Activated T-cell treated with anti-CD3 and anti-CD28 coated beads, Interleukin-2, amount 50 U/mL, for 4 hours (primary cell): ENCODE data around the gene TOMM22. TPM values are rescaled to one million over a fixed set of nuclear protein-coding genes. Genes with fewer than 3 reads are reported as not detected.

Experiments used
- ATAC-seq, 2 donors: fragments of 200-7000 bp; cut with Tn5 transposase; one replicate each; pipeline ENCODE4 v1.10.0; 2021
- DNase-seq: peaks from one replicate; pipeline ENCODE4 v3.0.0-alpha.2; 2020
- H3K27me3 Mint-ChIP-seq: one replicate; pipeline ENCODE4 v1.8.0; 2021; ENCODE audit warnings: low read depth, mixed read lengths
- H3K36me3 Mint-ChIP-seq: one replicate; pipeline ENCODE4 v1.8.0; 2022; ENCODE audit warnings: mixed read lengths; ENCODE audit not compliant: insufficient read depth
- H3K4me1 Mint-ChIP-seq: one replicate; pipeline ENCODE4 v1.8.0; 2021; ENCODE audit warnings: low read depth, mixed read lengths
- H3K4me3 Mint-ChIP-seq: one replicate; pipeline ENCODE4 v1.8.0; 2021; ENCODE audit warnings: mild to moderate bottlenecking, moderate library complexity, mixed read lengths
- H3K9me3 Mint-ChIP-seq: one replicate; pipeline ENCODE4 v1.8.0; 2021; ENCODE audit warnings: mixed read lengths
- total RNA-seq, 3 donors: library from RNA; stranded (reverse); gene quantifications; one replicate each; pipeline ENCODE4 v1.2.1, GENCODE V29; 2021

Gene TOMM22
- total RNA-seq, 3 donors from 2014 or later, result 247 to 280 (median 249) TPM

DNA sequence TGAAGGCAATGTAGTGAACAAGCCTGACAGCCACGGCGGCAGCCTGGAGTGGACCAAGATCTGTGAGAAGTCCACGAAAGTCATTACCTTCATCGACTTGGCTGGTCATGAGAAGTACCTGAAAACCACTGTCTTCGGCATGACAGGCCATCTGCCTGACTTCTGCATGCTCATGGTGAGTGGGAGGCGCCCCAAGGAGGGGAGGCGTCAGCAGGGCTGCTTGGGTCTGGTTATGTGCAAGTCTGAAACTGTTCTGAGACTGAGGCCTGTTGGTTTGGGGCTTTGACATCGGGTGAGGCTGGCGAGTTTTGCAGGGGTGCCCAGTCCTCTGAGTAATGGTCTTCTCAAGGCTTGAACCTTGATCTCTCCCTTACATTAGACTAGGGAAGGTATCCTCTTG lies 35.1 kb downstream of the TOMM22 start:
- DNase-seq (no peak), ATAC-seq (no peak)
- Mint-ChIP-seq H3K4me3 (no peak overlapping the region), H3K4me1 (peaks cover 39% of the 10 kb centered on the region), H3K36me3 (peaks cover 35% of the 10 kb centered on the region), H3K9me3 (no peaks in the 10 kb centered on the region), H3K27me3 (no peaks in the 10 kb centered on the region)

GRCh38 chr22:38717244-38717643 lies 35.5 kb downstream of the TOMM22 start:
- ATAC-seq (no peak), DNase-seq (no peak)
- no peak overlapping the region for H3K4me3 Mint-ChIP-seq
- no peaks in the 10 kb centered on the region for H3K9me3 Mint-ChIP-seq
- peaks cover 32% of the 10 kb centered on the region for H3K36me3 Mint-ChIP-seq
- peaks cover 36% of the 10 kb centered on the region for H3K4me1 Mint-ChIP-seq
- no peaks in the 10 kb centered on the region for H3K27me3 Mint-ChIP-seq

GRCh38 chr22:38718414-38718813 lies 36.7 kb downstream of the TOMM22 start:
- H3K4me1 Mint-ChIP-seq, result peaks cover 24% of the 10 kb centered on the region
- H3K27me3 Mint-ChIP-seq, result no peaks in the 10 kb centered on the region
- DNase-seq, result no peak
- ATAC-seq, result no peak
- no peak overlapping the region for H3K4me3 Mint-ChIP-seq
- peaks cover 38% of the 10 kb centered on the region for H3K36me3 Mint-ChIP-seq
- H3K9me3 Mint-ChIP-seq, result no peaks in the 10 kb centered on the region

DNA sequence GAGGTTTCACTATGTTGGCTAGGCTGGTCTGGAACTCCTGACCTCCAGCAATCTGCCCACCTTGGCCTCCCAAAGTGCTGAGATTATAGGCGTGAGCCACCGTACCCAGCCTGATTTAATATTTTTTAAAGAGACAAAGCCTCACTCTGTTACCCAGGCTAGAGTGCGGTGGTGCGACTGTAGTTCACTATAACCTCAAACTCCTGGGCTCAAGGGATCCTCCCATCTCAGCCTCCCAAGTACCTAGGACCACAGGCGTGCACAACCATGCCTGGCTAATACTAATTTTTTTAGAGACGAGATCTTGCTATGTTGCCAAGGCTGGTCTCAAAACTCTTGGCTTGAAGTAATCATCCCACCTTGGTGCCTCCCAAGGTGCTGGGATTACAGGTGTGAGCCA lies 37.4 kb downstream of the TOMM22 start:
- Mint-ChIP-seq H3K4me3 (no peak overlapping the region), H3K27me3 (no peaks in the 10 kb centered on the region), H3K36me3 (peaks cover 41% of the 10 kb centered on the region), H3K9me3 (no peaks in the 10 kb centered on the region), H3K4me1 (peaks cover 17% of the 10 kb centered on the region)
- no peak for DNase-seq
- ATAC-seq, result no peak

DNA sequence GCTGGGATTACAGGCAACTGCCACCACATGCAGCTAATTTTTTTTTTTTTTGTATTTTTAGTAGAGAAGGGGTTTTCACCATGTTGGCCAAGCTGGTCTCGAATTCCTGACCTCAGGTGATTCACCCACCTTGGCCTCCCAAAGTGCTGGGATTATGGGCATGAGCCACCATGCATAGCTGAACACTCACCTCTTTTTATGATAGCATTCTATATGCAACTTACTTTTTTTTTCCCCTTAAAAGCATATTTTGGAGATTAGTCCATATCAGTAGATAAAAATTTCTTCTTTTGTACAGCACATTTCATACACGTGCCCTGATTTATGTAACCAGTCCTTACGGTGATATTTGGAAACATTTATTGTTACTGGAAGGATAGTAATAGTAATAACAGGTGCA lies 38.6 kb downstream of the TOMM22 start:
- no peak for DNase-seq
- peaks cover 44% of the 10 kb centered on the region for H3K36me3 Mint-ChIP-seq

DNA sequence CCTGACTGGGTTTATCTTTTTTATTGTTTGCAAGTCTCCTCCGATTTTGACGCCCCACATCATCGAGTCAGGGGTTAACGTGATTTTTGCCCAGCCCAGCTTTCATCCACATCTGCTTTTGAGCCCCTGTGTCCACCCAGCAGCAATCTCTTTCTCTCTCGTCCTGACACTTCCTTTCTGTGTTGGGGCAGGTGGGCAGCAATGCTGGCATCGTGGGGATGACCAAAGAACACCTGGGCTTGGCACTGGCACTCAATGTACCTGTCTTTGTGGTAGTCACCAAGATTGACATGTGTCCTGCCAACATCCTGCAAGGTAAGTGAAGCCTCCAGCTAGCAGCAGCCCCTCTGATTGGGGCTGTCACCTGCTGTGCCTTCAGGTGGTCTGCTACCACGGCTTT lies 39.8 kb downstream of the TOMM22 start:
- no peak for DNase-seq
- Mint-ChIP-seq H3K4me1 (peaks cover 3% of the 10 kb centered on the region), H3K9me3 (no peaks in the 10 kb centered on the region), H3K36me3 (peaks cover 48% of the 10 kb centered on the region), H3K4me3 (no peak overlapping the region), H3K27me3 (no peaks in the 10 kb centered on the region)
- ATAC-seq, result no peak

More for the DNA sequence above, 38.6 kb downstream of the TOMM22 start:
- H3K4me3 Mint-ChIP-seq, result no peak overlapping the region
- no peaks in the 10 kb centered on the region for H3K27me3 Mint-ChIP-seq
- peaks cover 7% of the 10 kb centered on the region for H3K4me1 Mint-ChIP-seq
- no peaks in the 10 kb centered on the region for H3K9me3 Mint-ChIP-seq
- no peak for ATAC-seq

DNA sequence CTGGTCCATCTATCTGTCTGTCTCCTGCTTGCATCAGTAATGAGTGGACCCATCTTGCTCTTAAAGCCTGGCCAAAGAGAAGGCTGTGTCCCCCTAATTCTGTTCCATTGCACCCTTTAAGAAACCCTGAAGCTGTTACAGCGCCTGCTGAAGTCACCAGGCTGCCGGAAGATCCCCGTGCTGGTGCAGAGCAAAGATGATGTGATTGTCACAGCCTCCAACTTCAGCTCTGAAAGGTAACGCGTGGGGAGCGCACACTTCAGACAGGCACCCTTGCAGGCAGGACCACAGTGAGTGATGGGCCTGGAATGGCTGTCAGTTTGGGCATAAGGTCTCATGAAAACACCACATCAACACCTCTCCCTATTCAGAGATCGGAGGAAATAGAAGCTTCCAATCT lies 42.4 kb downstream of the TOMM22 start:
- Mint-ChIP-seq H3K27me3 (no peaks in the 10 kb centered on the region), H3K4me1 (peaks cover 1% of the 10 kb centered on the region), H3K4me3 (no peak overlapping the region), H3K9me3 (no peaks in the 10 kb centered on the region), H3K36me3 (peaks cover 53% of the 10 kb centered on the region)
- DNase-seq (no peak), ATAC-seq (no peak)

DNA sequence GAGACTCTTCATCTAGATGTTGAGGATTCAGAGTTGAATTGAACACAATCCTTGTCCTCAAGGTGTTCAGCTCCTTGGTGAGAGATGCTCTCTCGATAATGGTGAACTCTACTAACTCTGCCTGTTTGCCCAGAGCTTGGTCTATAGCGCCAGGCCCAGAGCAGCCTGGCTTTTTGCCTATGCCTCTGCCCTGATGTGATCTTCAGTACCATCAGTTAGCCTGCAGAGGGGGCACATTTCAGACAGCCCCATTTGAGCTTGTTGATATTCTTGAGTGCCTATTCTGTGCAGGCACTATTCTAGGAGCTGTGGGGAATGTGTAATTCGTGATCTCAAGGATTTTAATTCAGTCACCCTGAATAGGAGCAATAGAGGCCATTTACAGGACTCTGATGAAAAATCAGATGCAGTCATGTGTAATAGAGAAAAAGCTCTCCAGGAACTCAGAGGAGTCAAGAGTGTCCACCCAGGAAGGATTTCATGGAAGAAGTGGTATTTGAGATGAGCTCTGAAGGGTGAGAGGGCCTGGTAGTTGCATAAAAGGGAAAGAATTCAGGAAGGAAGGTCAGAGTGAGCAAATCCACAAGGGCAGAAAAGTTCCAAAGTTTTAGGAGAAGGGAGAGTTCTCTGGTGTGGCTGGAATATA lies 43.3 kb downstream of the TOMM22 start:
- ATAC-seq (peak; percentile 68 to 84), DNase-seq (no peak)
- Mint-ChIP-seq H3K4me1 (peaks cover 1% of the 10 kb centered on the region), H3K36me3 (peaks cover 54% of the 10 kb centered on the region), H3K9me3 (no peaks in the 10 kb centered on the region), H3K4me3 (no peak overlapping the region), H3K27me3 (no peaks in the 10 kb centered on the region)

DNA sequence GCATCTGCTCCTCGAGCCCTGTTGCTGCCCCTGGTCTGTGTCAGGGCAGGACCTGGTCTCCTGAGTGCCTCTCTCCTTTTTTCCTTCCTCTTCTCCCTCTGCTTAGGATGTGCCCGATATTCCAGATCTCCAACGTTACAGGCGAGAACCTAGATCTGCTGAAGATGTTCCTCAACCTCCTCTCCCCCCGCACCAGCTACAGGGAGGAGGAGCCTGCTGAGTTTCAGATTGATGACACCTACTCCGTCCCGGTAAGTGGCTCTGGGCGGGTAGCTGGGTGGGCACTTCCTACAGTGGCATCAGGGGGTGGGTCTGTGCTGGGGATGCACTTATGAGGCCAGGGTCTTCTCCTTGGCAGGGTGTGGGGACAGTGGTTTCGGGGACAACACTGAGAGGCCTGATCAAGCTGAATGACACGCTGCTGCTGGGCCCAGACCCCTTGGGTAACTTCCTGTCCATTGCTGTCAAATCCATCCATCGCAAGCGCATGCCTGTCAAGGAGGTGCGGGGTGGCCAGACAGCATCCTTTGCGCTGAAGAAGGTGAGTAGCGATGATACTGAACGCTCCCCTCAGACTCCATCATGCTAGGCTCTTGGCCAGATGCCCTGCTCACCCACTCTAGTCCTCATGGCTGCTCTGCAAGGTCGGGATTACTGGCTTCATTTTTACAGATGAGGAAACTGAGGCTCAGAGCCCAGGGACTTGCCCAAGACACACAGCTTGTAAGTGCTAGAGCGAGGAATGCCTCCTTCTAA lies 44.3 kb downstream of the TOMM22 start:
- H3K9me3 Mint-ChIP-seq, result no peaks in the 10 kb centered on the region
- peaks cover 1% of the 10 kb centered on the region for H3K4me1 Mint-ChIP-seq
- H3K4me3 Mint-ChIP-seq, result no peak overlapping the region
- ATAC-seq (no peak), DNase-seq (no peak)
- peaks cover 61% of the 10 kb centered on the region for H3K36me3 Mint-ChIP-seq
- H3K27me3 Mint-ChIP-seq, result no peaks in the 10 kb centered on the region

DNA sequence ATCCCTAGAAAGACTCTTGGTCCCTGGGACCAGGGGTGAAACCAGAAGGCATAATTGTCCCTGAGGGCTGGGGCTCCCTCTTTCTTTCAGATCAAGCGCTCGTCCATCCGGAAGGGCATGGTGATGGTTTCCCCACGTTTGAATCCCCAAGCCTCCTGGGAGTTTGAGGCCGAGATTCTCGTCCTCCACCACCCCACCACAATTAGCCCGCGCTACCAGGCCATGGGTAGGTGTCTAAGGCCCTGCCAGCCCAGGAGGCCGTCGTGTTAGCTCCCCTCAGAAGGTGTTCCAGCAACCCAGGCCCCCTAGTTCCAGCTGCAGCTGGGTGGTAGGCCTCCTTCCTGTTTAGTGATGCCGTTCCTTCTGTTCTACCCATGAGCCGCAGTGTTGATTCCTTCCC lies 45.4 kb downstream of the TOMM22 start:
- Mint-ChIP-seq H3K27me3 (no peaks in the 10 kb centered on the region), H3K4me3 (no peak overlapping the region), H3K36me3 (peaks cover 56% of the 10 kb centered on the region), H3K4me1 (peaks cover 1% of the 10 kb centered on the region), H3K9me3 (no peaks in the 10 kb centered on the region)
- ATAC-seq (no peak), DNase-seq (no peak)

DNA sequence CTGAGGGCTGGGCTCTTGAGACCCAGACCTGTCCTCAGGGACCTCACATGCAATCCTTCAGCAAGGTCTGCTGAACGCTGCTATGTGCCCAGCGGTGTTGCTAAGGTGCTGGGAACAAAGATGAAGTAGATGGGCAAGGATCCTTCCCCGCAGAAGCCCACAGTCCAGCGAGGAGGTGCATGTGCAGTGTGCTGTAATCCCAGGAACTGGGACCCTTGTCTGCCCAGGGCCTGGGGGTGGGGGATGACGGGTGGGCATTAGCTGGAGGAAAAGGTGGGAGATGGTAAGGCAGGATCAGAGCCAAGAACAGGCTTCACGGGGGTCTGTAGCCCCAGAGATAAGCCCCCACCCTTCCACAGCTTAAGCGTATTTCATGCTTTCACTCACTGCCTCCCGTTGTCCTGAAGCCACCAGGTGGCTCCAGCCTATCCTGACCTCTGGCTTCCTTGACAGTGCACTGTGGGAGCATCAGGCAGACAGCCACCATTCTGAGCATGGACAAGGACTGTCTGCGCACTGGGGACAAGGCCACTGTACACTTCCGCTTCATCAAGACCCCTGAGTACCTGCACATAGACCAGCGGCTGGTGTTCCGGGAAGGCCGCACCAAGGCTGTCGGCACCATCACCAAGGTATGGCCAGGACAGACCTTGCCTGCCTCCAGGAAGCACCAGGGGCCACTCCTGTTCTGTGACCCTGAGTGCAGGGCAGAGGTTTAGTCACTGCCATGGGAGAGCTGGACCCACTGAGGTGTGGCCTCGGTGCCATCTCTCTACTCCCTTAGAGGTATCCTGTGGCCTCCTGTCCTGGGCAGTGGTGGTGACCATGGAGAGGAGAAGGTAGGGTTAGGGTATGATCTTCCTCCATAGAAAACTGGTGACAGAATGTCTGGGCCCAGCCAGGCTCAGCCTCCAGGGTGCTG lies 46.0 kb downstream of the TOMM22 start:
- Mint-ChIP-seq H3K4me3 (no peak overlapping the region), H3K4me1 (peaks cover 1% of the 10 kb centered on the region), H3K36me3 (peaks cover 54% of the 10 kb centered on the region), H3K27me3 (no peaks in the 10 kb centered on the region), H3K9me3 (no peaks in the 10 kb centered on the region)
- DNase-seq, result no peak
- ATAC-seq, result no peak

DNA sequence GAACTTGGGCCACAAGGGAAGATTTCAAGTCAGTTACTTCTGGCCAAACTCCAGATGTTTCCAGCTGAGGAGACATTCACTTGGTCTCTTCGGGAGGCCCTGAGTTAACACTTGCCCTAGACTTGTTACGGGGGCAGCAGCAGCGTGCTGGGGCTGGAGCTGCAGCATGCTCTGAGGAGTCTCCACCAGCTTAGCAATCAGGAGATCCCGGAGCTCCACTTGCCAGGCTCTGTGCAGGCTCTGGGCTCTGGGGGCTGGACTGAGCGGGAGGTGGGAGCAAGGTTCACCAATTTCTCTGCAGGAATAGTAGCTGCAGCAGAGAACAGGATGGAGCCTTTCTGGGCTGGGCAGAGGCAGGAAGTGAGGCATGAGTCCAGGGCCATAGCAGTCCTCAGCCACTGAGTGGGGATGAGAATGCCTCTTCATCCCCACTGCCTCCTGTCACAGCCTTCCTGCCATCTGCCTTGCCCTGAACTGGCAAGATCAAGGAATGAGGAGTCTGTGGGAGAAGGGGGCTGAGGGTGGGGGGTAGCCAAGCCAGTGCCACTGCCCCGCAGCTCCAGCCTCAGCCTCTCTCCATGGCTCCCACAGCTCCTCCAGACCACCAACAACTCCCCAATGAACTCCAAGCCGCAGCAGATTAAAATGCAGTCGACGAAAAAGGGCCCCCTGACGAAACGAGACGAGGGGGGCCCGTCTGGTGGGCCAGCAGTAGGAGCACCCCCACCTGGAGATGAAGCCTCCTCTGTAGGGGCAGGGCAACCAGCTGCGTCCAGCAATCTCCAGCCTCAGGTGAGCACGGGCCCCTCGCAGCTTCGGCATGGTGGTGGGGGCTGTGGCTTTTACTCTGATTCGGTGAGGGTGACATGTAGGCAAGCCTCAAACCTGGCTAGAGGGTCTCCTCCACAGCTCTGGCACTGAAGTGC lies 47.4 kb downstream of the TOMM22 start:
- no peak for ATAC-seq
- Mint-ChIP-seq H3K4me3 (no peak overlapping the region), H3K9me3 (no peaks in the 10 kb centered on the region), H3K27me3 (no peaks in the 10 kb centered on the region), H3K36me3 (peaks cover 45% of the 10 kb centered on the region), H3K4me1 (peaks cover 10% of the 10 kb centered on the region)
- no peak for DNase-seq

- H3K36me3 Mint-ChIP-seq, result peaks cover 44% of the 10 kb centered on the region
- no peak for DNase-seq
- ATAC-seq, result no peak
- no peaks in the 10 kb centered on the region for H3K27me3 Mint-ChIP-seq
- no peaks in the 10 kb centered on the region for H3K9me3 Mint-ChIP-seq
- no peak overlapping the region for H3K4me3 Mint-ChIP-seq
- H3K4me1 Mint-ChIP-seq, result peaks cover 15% of the 10 kb centered on the region
These were observed 48.2 kb downstream of the TOMM22 start for GRCh38 chr22:38729946-38730345.
